RWPE2 (cell line): Measurements from ENCODE around the gene DCLRE1A.

Experiments used
- ATAC-seq: fragments of 200-7000 bp; cut with Tn5 transposase; 3 replicates; pipeline ENCODE4 v1.9.1; 2021; ENCODE audit warnings: low read depth
- DNase-seq: peaks from one replicate; pipeline ENCODE4 v3.0.0-alpha.2; 2020; ENCODE audit warnings: low spot score
- H3K27ac ChIP-seq: fragments of 450-650 bp; 2 replicates; pipeline ENCODE4 v1.5.1; 2017; ENCODE audit warnings: mild to moderate bottlenecking; ENCODE audit not compliant: poor library complexity, severe bottlenecking
- H3K27me3 ChIP-seq: fragments of 250-450 bp; sonication (Bioruptor Pico); 2 replicates; pipeline ENCODE4 v1.5.1; 2021; ENCODE audit warnings: mild to moderate bottlenecking, moderate library complexity; ENCODE audit not compliant: insufficient read depth, poor library complexity, severe bottlenecking
- H3K36me3 ChIP-seq: fragments of 250-450 bp; sonication (Bioruptor Pico); 2 replicates; pipeline ENCODE4 v1.5.1; 2020; ENCODE audit warnings: low read depth, mild to moderate bottlenecking, moderate library complexity
- H3K4me1 ChIP-seq: fragments of 250-450 bp; sonication (Bioruptor Pico); 2 replicates; pipeline ENCODE4 v1.5.1; 2021; ENCODE audit warnings: mild to moderate bottlenecking, moderate library complexity; ENCODE audit not compliant: insufficient read depth, poor library complexity, severe bottlenecking
- H3K4me3 ChIP-seq: fragments of 250-450 bp; sonication (Bioruptor Pico); 2 replicates; pipeline ENCODE4 v1.5.1; 2021; ENCODE audit warnings: mild to moderate bottlenecking, moderate library complexity; ENCODE audit not compliant: severe bottlenecking
- H3K9me3 ChIP-seq: fragments of 250-450 bp; sonication (Bioruptor Pico); 2 replicates; pipeline ENCODE4 v1.5.1; 2021; ENCODE audit warnings: mild to moderate bottlenecking, moderate library complexity; ENCODE audit not compliant: severe bottlenecking
- CTCF ChIP-seq: fragments of 450-650 bp; IDR thresholded peaks from one replicate; pipeline ENCODE4 v1.5.1; 2017; ENCODE audit warnings: mild to moderate bottlenecking, moderate library complexity; ENCODE audit not compliant: poor library complexity, severe bottlenecking

The DCLRE1A gene

GRCh38 chr10:113854761-113855588 is 1.1 kb upstream of the DCLRE1A start:
- peak; percentile 64 for DNase-seq

GRCh38 chr10:113853578-113854012 is 287 bp downstream of the DCLRE1A start:
- DNase-seq, result no peak
- peak overlapping the region; percentile 71 for H3K27ac ChIP-seq
- no peak for ATAC-seq
- no peak for TF ChIP-seq CTCF
- no peaks in the 10 kb centered on the region for H3K9me3 ChIP-seq
- H3K27me3 ChIP-seq, result no peaks in the 10 kb centered on the region
- H3K4me3 ChIP-seq, result peak overlapping the region; percentile 93
- H3K4me1 ChIP-seq, result peaks cover 27% of the 10 kb centered on the region
- H3K36me3 ChIP-seq, result peaks cover 27% of the 10 kb centered on the region

More at GRCh38 chr10:113854761-113855588, 1.1 kb upstream of the DCLRE1A start:
- Histone ChIP-seq H3K36me3 (peaks cover 31% of the 10 kb centered on the region), H3K4me3 (peak overlapping the region; percentile 93), H3K27me3 (no peaks in the 10 kb centered on the region), H3K4me1 (peaks cover 27% of the 10 kb centered on the region), H3K27ac (peak overlapping the region; percentile 71), H3K9me3 (no peaks in the 10 kb centered on the region)
- no peak for TF ChIP-seq CTCF
- ATAC-seq, result peak; percentile 56

DNA sequence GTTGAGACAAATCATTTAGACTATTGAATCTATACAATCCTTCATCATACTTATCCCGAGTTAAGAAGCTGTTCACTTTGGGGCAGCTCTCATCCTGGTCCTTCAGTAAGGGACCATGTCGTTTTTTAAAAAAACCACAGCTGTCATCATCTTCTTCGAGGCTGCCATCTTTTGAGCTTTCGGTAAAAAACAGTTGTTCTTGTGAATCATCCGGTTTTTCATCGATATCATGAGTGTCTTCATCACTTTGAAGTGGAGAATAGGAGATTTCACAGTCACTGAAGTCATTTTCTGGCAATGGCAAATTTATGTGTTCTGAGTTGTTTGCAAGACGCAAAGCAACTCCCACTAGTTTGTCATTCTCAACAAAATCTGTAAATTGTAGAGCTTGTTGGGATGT is 3.9 kb downstream of the DCLRE1A start:
- Histone ChIP-seq H3K4me3 (no peak overlapping the region), H3K27ac (no peak overlapping the region), H3K4me1 (peaks cover 17% of the 10 kb centered on the region), H3K27me3 (no peaks in the 10 kb centered on the region), H3K36me3 (peaks cover 53% of the 10 kb centered on the region), H3K9me3 (no peaks in the 10 kb centered on the region)
- TF ChIP-seq CTCF, result no peak
- ATAC-seq (no peak), DNase-seq (no peak)

- no peaks in the 10 kb centered on the region for H3K9me3 ChIP-seq
- H3K27me3 ChIP-seq, result no peaks in the 10 kb centered on the region
- no peak overlapping the region for H3K4me3 ChIP-seq
- no peak overlapping the region for H3K27ac ChIP-seq
- H3K36me3 ChIP-seq, result peaks cover 58% of the 10 kb centered on the region
- ATAC-seq (no peak), DNase-seq (no peak)
- TF ChIP-seq CTCF, result no peak
- peaks cover 17% of the 10 kb centered on the region for H3K4me1 ChIP-seq
Measured at GRCh38 chr10:113849140-113849803, 4.6 kb downstream of the DCLRE1A start.
